ENCODE data around the gene TFIP11.

DNA sequence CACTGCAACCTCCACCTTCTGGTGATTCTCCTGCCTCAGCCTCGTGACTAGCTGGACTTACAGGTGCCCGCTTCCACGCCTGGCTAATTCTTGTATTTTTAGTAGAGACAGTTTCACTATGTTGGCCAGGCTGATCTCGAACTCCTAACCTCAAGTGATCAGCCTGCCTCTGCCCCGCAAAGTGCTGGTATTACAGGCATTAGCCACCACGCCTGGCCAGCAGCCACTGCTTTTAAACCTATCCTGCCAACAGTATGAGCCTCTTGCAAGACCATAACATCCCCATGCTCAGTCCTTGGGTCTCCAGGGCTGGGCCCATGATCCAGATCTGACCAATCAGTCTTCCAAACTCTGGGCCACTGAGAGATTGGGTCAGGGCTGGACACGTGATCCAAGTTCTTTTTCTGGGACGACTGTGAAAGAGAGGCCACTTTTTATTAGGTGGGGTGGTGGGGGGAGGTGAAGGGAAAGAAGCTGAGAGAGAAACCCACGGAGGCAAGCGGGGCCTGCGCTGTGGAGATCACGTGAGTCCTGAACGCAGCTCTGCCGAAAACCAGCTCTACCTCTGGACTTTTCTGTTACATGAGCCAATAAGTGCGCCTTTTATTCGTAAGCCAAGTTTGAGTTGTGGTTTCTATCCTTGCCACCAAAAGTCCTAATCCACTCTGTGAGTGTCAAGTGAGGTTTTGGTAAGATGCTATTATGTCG lies 65.3 kb downstream of the TFIP11 start:
- TF ChIP-seq, protein P1, sequence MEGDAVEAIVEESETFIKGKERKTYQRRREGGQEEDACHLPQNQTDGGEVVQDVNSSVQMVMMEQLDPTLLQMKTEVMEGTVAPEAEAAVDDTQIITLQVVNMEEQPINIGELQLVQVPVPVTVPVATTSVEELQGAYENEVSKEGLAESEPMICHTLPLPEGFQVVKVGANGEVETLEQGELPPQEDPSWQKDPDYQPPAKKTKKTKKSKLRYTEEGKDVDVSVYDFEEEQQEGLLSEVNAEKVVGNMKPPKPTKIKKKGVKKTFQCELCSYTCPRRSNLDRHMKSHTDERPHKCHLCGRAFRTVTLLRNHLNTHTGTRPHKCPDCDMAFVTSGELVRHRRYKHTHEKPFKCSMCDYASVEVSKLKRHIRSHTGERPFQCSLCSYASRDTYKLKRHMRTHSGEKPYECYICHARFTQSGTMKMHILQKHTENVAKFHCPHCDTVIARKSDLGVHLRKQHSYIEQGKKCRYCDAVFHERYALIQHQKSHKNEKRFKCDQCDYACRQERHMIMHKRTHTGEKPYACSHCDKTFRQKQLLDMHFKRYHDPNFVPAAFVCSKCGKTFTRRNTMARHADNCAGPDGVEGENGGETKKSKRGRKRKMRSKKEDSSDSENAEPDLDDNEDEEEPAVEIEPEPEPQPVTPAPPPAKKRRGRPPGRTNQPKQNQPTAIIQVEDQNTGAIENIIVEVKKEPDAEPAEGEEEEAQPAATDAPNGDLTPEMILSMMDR (IDR thresholded peaks at IDR 0.05): no peak
- TF ChIP-seq POLR2A (IDR thresholded peaks at IDR 0.05): no peak

Data from vagina (tissue), 2 donors.